ENCODE measurements around the gene LAT.
A peak's percentile ranks its signal among the peaks of the same experiment; 100 is the strongest.
"Not testable (repeated sequence)": the region's sequence is repeated elsewhere in the genome, so short reads cannot be mapped to it uniquely, and the experiment has no call there.

LAT gene, protein sequence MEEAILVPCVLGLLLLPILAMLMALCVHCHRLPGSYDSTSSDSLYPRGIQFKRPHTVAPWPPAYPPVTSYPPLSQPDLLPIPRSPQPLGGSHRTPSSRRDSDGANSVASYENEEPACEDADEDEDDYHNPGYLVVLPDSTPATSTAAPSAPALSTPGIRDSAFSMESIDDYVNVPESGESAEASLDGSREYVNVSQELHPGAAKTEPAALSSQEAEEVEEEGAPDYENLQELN

GRCh38 chr16:28984619-28985135 is at the start of gene LAT:
TSS of gene LAT (plus strand) at chr16:28985052. CDS start at chr16:28985418, 366 bp downstream.
- no peak for DNase-seq

DNA sequence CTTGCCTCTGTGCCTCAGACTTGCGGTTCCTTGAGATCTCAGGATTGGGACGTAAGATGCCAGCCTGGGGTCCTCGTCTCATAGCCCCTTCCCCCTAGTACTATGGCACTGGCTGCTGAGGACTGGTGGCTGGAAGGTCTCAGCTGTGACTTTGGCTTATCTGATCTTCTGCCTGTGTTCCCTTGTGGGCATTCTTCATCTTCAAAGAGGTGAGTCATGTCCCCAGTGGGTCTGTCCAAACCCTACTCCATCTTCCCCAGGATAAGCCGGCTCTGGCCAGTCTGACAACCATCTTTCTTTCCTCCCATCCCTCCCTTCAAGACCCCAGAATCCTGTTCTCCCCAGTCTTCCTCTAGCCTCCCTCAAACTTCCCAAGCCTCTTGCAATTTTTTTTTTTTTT is 49.5 kb upstream of the LAT start:
- DNase-seq, result no peak

GRCh38 chr16:28935924-28936783 is 48.7 kb upstream of the LAT start:
- peak; percentile 48 for DNase-seq

DNA sequence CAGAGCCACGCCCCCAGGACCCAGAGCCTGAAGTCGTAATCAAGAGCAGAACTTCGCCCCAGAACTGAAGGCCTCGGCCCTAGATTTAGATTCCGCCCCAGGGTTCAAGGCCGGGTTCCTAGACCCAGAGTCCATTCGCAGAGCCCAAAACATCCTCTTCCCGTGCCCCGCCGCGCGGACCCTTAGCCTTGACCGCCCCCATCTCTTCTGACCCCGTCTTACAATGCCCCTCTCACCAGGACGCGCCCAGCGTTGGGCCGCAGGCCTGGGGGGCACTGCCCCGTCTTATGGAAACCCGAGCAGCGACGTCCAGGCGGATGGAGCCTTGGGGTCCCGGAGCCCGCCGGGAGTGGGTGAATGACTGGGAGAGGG is 48.1 kb upstream of the LAT start:
- DNase-seq, result no peak

- DNase-seq, result no peak
These were observed 47.5 kb upstream of the LAT start for GRCh38 chr16:28937222-28937876.

- DNase-seq, result no peak
These were observed 46.1 kb upstream of the LAT start for GRCh38 chr16:28938721-28939120.

- not testable (repeated sequence) for DNase-seq
These were observed 45.0 kb upstream of the LAT start for GRCh38 chr16:28939825-28940224.

- no peak for DNase-seq
These were observed 41.6 kb upstream of the LAT start for GRCh38 chr16:28943281-28943680.

DNA sequence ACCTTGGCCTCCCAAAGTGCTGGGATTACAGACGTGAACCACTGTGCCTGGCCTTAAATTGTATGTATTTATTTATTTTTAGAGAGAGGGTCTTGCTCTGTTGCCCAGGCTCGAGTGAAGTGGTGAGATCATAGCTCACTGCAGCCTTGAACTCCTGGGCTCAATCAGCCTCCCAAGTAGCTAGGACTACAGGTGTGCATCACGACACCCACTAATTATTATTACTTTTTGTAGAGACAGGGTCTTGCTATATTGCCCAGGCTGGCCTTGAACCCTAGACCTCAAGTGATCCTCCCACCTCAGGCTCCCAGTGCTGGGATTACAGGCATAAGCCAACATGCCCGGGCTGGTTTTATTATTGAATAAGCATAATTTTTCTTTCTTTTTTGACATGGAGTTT is 38.2 kb upstream of the LAT start:
- DNase-seq, result no peak

DNA sequence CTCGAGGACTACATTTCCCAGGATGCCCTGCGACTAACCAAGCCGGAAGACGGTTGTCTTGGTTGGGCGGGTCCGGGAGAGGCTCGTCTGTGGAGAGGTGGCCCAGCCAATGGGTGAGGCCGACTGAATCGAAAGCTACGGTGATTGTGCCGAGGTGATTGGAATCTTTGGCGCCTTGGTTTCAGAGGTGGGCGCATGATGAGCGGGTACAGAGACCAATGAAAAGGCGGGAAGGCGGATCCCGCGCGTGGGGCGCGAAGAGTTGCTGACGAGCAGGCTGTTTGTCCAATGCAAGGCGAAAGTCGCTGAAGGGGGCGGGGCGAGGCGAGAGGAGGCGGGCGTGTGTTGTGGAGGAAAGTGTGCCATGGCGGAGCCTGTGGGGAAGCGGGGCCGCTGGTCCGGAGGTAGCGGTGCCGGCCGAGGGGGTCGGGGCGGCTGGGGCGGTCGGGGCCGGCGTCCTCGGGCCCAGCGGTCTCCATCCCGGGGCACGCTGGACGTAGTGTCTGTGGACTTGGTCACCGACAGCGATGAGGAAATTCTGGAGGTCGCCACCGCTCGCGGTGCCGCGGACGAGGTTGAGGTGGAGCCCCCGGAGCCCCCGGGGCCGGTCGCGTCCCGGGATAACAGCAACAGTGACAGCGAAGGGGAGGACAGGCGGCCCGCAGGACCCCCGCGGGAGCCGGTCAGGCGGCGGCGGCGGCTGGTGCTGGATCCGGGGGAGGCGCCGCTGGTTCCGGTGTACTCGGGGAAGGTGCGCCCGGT is 34.0 kb upstream of the LAT start, which contains the start of gene NFATC2IP:
Gene NFATC2IP, plus strand, starts transcription at position 290 of the 762 bp plus-strand sequence. Its CDS starts 75 bp downstream, at position 365.
- DNase-seq, result peak; percentile 100

GRCh38 chr16:28951410-28951943 is 33.4 kb upstream of the LAT start:
- DNase-seq, result no peak

- no peak for DNase-seq
These were observed 26.6 kb upstream of the LAT start for GRCh38 chr16:28958216-28958615.

GRCh38 chr16:28958836-28959235 is 26.0 kb upstream of the LAT start:
- DNase-seq, result no peak

DNA sequence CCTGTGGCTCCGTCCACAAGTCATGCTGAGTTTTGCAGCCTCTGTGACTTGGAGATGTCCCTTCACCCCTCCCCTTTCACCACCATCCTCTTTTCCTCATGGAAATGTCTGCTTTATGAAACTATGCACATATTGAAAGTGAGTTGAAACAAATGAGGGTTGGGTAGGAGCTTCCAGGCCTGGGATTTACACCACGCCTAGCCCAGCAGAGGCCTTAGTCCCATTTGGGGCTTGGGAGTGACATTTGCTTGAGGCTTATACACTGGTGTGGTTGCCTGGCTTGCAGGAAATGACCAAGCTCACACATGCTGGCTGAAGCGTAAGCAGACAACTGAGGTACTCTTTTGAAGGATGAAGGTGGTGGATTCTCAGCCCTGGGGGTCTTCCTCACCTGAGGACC is 20.8 kb upstream of the LAT start:
- no peak for DNase-seq

GRCh38 chr16:28964496-28964895 is 20.4 kb upstream of the LAT start:
- no peak for DNase-seq

- no peak for DNase-seq
These were observed 17.7 kb upstream of the LAT start for GRCh38 chr16:28967156-28967555.

DNA sequence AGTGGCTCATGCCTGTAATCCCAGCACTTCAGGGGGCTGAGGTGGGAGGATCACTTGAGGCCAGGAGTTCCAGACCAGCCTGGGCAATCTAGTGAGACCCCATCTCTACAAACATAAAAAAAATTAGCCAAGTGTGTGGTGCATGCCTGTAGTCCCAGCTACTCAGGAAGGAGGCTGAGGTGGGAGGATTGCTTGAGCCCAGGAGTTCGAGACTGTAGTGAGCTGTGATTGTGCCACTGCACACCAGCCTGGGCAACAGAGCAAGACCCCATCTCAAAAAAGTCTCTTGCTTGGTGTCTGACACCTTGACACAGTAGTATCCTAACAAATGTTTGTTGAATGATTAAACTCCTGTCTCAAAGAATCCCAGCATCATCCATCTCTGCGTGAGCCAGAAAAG is 15.2 kb upstream of the LAT start:
- not testable (repeated sequence) for DNase-seq

DNA sequence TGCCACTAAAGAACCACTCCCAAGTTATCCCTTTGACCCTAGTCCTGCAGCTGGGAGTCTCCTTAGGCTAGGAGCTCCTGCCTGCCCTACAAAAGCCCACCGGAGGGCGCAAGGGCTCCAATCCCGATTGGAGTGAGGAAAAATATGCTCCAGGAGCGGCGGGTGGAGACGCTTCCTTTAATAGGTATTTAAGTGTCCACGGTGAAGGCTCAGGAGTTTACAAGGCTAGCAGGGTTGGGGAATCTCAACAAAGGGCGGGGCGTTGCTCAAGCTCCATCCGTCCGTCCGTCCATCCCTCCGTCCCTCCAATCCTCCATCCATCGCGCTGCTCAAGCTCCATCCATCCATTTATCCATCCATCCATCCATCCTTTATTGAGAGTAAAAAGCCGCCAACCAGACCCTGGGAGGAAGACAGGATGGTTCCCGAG is 10.8 kb upstream of the LAT start:
- peak; percentile 73 for DNase-seq

DNA sequence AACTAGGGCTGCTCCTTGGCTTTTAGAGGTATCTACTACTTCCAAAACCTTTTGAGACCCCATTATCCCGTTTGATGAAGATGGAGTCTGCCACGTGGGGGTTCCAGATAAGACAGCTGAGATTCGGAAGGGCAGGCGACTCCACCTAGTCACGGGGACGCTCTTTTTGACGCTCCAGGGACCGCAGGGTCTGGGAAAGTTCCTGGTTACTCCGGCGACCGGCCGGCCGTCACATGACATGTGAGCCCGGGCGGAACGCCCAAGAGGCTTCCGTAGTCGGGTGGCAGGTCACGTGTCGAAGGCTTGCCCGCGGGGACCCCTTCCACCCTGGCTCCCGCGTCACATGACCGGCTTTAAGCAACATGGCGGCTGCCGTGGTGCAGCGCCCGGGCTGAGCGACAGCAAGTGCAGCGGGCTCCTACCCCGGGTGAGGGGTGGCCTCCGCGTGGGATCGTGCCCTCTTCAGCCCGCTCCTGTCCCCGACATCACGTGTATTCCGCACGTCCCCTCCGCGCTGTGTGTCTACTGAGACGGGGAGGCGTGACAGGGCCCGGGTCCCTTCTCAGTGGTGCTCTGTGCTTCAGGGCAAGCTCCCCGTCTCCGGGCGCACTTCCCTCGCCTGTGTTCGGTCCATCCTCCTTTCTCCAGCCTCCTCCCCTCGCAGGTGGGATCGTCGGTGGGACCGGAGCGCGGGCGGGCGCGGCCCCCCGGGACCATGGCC is 10.3 kb upstream of the LAT start, which contains the start of gene SPNS1:
Gene SPNS1, plus strand, starts transcription at position 342 of the 721 bp plus-strand sequence. Its CDS starts 374 bp downstream, at position 716.
- DNase-seq, result peak; percentile 98

- DNase-seq, result no peak
These were observed 9.7 kb upstream of the LAT start for GRCh38 chr16:28975158-28975599.

Measured in NCI-H345 (cell line).